ENCODE measurements around the gene GSTT2. TPM values are rescaled to one million over a fixed set of nuclear protein-coding genes. Genes with fewer than 3 reads are reported as not detected.
A peak's percentile ranks its signal among the peaks of the same experiment; 100 is the strongest.

Gene GSTT2
- total RNA-seq, 1 experiment from 2014 or later = 1.6 TPM

- peaks cover 12% of the 10 kb centered on the region; the same call in 1 of the 2 replicates for H3K9me3 ChIP-seq
- H3K36me3 ChIP-seq = peaks cover 11% of the 10 kb centered on the region
- H3K27me3 ChIP-seq = no peaks in the 10 kb centered on the region
- no peak for DNase-seq
- H3K4me3 ChIP-seq = no peak overlapping the region
Observed at GRCh38 chr22:24025475-24025874, 45.5 kb downstream of the GSTT2 start.

- no peak for DNase-seq
- H3K27me3 ChIP-seq = no peaks in the 10 kb centered on the region
Observed at GRCh38 chr22:24026056-24026455, 46.1 kb downstream of the GSTT2 start.

GRCh38 chr22:24026733-24027132, 46.8 kb downstream of the GSTT2 start:
- Histone ChIP-seq H3K4me3 (no peak overlapping the region), H3K27me3 (no peaks in the 10 kb centered on the region), H3K36me3 (peaks cover 11% of the 10 kb centered on the region), H3K9me3 (peaks cover 12% of the 10 kb centered on the region; the same call in 1 of the 2 replicates)
- no peak for DNase-seq

More at GRCh38 chr22:24026056-24026455, 46.1 kb downstream of the GSTT2 start:
- peaks cover 11% of the 10 kb centered on the region for H3K36me3 ChIP-seq
- H3K4me3 ChIP-seq = no peak overlapping the region
- peaks cover 12% of the 10 kb centered on the region; the same call in 1 of the 2 replicates for H3K9me3 ChIP-seq

- peaks cover 11% of the 10 kb centered on the region for H3K36me3 ChIP-seq
Observed at GRCh38 chr22:24027389-24027975, 47.5 kb downstream of the GSTT2 start.

GRCh38 chr22:24027991-24028390, 48.1 kb downstream of the GSTT2 start:
- H3K9me3 ChIP-seq = peaks cover 12% of the 10 kb centered on the region; the same call in 1 of the 2 replicates

More at GRCh38 chr22:24027389-24027975, 47.5 kb downstream of the GSTT2 start:
- DNase-seq = peak; percentile 60
- Histone ChIP-seq H3K27me3 (no peaks in the 10 kb centered on the region), H3K9me3 (peaks cover 12% of the 10 kb centered on the region; the same call in 1 of the 2 replicates), H3K4me3 (no peak overlapping the region)

GRCh38 chr22:24028533-24028932, 48.6 kb downstream of the GSTT2 start:
- H3K27me3 ChIP-seq = no peaks in the 10 kb centered on the region
- peaks cover 11% of the 10 kb centered on the region for H3K36me3 ChIP-seq
- no peak overlapping the region for H3K4me3 ChIP-seq
- DNase-seq = no peak
- peaks cover 9% of the 10 kb centered on the region; the same call in 1 of the 2 replicates for H3K9me3 ChIP-seq

More at GRCh38 chr22:24027991-24028390, 48.1 kb downstream of the GSTT2 start:
- DNase-seq = no peak
- Histone ChIP-seq H3K4me3 (no peak overlapping the region), H3K27me3 (no peaks in the 10 kb centered on the region), H3K36me3 (peaks cover 11% of the 10 kb centered on the region)

GRCh38 chr22:24029304-24029703, 49.4 kb downstream of the GSTT2 start:
- DNase-seq = no peak
- H3K36me3 ChIP-seq = peaks cover 11% of the 10 kb centered on the region
- H3K9me3 ChIP-seq = peaks cover 3% of the 10 kb centered on the region; the same call in 1 of the 2 replicates
- no peak overlapping the region for H3K4me3 ChIP-seq
- H3K27me3 ChIP-seq = no peaks in the 10 kb centered on the region

- Histone ChIP-seq H3K27me3 (no peaks in the 10 kb centered on the region), H3K36me3 (peaks cover 11% of the 10 kb centered on the region), H3K9me3 (no peaks in the 10 kb centered on the region), H3K4me3 (no peak overlapping the region)
- DNase-seq = no peak
Observed at GRCh38 chr22:24030186-24030702, 50.3 kb downstream of the GSTT2 start.

Other genes starting within 250 kb of the GSTT2 start
- 2.4 and 3.9 TPM in 2 replicates for gene ZNF70, start 229.0 kb upstream of the GSTT2 start, total RNA-seq (2014; rRNA removed; shearing (Covaris generic); ENCODE audit: low replicate concordance)
- gene VPREB3, start 225.7 kb upstream of the GSTT2 start, total RNA-seq (2014; rRNA removed; shearing (Covaris generic); ENCODE audit: low replicate concordance) = not detected in 2 replicates
- 0.30 TPM in 1 of 2 replicates, not detected in the other for gene C22orf15, start 217.1 kb upstream of the GSTT2 start, total RNA-seq (2014; rRNA removed; shearing (Covaris generic); ENCODE audit: low replicate concordance)
- 0.26 TPM in 1 of 2 replicates, not detected in the other for gene CHCHD10, start 212.2 kb upstream of the GSTT2 start, total RNA-seq (2014; rRNA removed; shearing (Covaris generic); ENCODE audit: low replicate concordance)
- 2.0 and 4.9 TPM in 2 replicates for gene MMP11, start 207.3 kb upstream of the GSTT2 start, total RNA-seq (2014; rRNA removed; shearing (Covaris generic); ENCODE audit: low replicate concordance)
- 70.8 and 109 TPM in 2 replicates for gene SMARCB1, start 193.2 kb upstream of the GSTT2 start, total RNA-seq (2014; rRNA removed; shearing (Covaris generic); ENCODE audit: low replicate concordance)
- 0.42 and 0.72 TPM in 2 replicates for gene DERL3, start 141.1 kb upstream of the GSTT2 start, total RNA-seq (2014; rRNA removed; shearing (Covaris generic); ENCODE audit: low replicate concordance)
- 0.27 and 0.30 TPM in 2 replicates for gene SLC2A11, start 122.3 kb upstream of the GSTT2 start, total RNA-seq (2014; rRNA removed; shearing (Covaris generic); ENCODE audit: low replicate concordance)
- gene MIF, start 85.8 kb upstream of the GSTT2 start, total RNA-seq (2014; rRNA removed; shearing (Covaris generic); ENCODE audit: low replicate concordance) = 527 and 1,011 TPM in 2 replicates
- 23.8 and 23.9 TPM in 2 replicates for gene GSTT2B, start 18.9 kb upstream of the GSTT2 start, total RNA-seq (2014; rRNA removed; shearing (Covaris generic); ENCODE audit: low replicate concordance)
- gene DDTL, start 13.2 kb upstream of the GSTT2 start, total RNA-seq (2014; rRNA removed; shearing (Covaris generic); ENCODE audit: low replicate concordance) = 4.7 and 6.6 TPM in 2 replicates
- 64.9 and 160 TPM in 2 replicates for gene DDT, start 5.7 kb upstream of the GSTT2 start, total RNA-seq (2014; rRNA removed; shearing (Covaris generic); ENCODE audit: low replicate concordance)
- not detected in 2 replicates for gene GSTT4, start 25.3 kb downstream of the GSTT2 start, total RNA-seq (2014; rRNA removed; shearing (Covaris generic); ENCODE audit: low replicate concordance)
- gene CABIN1, start 31.2 kb downstream of the GSTT2 start, total RNA-seq (2014; rRNA removed; shearing (Covaris generic); ENCODE audit: low replicate concordance) = 16.3 and 25.1 TPM in 2 replicates
- gene SUSD2, start 201.4 kb downstream of the GSTT2 start, total RNA-seq (2014; rRNA removed; shearing (Covaris generic); ENCODE audit: low replicate concordance) = 0.20 TPM in 1 of 2 replicates, not detected in the other